Subcutaneous adipose tissue (tissue), 4 donors: ENCODE data around the gene CLPX. TPM values are rescaled to one million over a fixed set of nuclear protein-coding genes. Genes with fewer than 3 reads are reported as not detected.

Experiments used
- total RNA-seq, 4 donors: library from RNA; depleted of rRNA; stranded (reverse); fragments of >200 nt; gene quantifications; one replicate each; pipeline ENCODE4 v1.1.0, GENCODE V29; 2016
- TF ChIP-seq, protein P1 (sequence below): fragments of 450-650 bp; IDR thresholded peaks from one replicate; pipeline ENCODE4 v1.5.1; 2016; ENCODE audit warnings: low read depth, mild to moderate bottlenecking, control low read depth, antibody characterized with exemption, moderate library complexity

The CLPX gene
- total RNA-seq, 4 donors from 2014 or later, result 49.6 to 79.5 (median 71.9) TPM

DNA sequence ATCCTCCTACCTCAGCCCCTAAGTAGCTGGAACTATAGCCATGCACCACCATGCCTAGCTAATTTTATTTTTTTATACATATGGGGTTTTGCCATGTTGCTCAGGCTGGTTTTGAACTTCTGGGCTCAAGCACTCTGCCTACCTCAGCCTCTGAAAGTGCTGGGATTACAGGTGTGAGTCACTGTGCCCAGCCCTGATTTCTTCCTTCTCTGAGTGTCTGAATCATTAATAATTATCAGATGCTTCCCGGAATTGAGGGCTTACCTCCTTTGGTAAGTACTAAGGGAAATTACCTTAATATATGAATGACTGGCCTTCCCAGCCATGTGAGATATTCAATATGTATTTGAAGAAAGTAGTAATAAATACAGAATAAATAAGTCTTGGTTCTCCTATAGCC is 7.2 kb downstream of the CLPX start:
- TF ChIP-seq, protein P1, sequence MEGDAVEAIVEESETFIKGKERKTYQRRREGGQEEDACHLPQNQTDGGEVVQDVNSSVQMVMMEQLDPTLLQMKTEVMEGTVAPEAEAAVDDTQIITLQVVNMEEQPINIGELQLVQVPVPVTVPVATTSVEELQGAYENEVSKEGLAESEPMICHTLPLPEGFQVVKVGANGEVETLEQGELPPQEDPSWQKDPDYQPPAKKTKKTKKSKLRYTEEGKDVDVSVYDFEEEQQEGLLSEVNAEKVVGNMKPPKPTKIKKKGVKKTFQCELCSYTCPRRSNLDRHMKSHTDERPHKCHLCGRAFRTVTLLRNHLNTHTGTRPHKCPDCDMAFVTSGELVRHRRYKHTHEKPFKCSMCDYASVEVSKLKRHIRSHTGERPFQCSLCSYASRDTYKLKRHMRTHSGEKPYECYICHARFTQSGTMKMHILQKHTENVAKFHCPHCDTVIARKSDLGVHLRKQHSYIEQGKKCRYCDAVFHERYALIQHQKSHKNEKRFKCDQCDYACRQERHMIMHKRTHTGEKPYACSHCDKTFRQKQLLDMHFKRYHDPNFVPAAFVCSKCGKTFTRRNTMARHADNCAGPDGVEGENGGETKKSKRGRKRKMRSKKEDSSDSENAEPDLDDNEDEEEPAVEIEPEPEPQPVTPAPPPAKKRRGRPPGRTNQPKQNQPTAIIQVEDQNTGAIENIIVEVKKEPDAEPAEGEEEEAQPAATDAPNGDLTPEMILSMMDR, result no peak

DNA sequence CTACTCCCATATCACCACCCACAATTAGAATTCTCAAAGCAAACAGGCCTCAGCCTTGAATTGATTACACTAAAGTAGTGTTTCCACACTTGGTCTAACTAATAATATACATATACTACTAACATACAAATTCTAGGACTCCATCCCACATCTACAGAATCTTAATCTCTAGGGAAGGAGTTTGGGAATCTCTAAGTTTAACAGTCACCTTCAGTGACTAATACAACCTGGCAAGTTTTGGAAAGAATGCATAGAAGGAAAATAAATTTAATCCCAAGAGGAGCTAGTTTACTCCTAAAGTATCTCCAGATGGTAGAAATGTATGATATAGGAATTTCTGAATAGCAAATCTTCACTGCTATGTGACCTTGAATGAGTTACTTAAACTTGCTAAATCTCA is 9.1 kb downstream of the CLPX start:
- TF ChIP-seq, protein P1, result no peak

DNA sequence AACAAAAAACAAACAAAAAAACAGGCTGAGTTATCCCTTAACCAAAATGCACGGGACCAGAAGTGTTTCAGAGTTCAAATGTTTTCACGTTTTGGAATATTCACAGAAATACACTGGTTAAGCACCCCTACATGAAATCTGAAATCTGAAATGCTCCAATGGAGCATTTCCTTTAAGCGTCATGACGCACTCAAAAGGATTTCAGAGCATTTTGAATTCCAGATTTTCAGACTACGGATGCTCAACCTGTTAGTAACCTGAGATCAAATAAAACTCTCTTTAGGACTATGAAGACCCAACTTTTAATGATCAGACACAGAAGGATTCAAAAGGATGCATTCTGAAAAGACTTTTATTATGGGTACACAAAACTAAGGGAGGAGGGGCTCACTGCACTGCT is 9.6 kb downstream of the CLPX start:
- TF ChIP-seq, protein P1, result no peak

DNA sequence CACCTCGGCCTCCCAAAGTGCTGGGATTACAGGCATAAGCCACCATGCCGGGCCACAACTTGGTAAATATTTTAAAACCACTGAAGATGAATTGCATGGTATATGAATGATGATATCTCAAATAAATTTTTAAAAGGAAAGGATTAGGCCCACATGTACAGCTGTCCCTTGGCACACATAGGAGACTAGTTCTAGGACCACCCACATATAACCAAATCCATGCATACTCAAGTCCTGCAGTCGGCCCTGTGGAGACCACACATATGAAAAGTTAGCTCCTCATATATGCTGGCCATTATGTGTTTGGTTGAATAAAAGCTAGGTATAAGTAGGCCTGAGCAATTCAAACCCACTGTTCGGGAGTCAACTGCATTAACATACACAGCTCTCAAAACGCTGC is 10.6 kb downstream of the CLPX start:
- TF ChIP-seq, protein P1, result no peak

DNA sequence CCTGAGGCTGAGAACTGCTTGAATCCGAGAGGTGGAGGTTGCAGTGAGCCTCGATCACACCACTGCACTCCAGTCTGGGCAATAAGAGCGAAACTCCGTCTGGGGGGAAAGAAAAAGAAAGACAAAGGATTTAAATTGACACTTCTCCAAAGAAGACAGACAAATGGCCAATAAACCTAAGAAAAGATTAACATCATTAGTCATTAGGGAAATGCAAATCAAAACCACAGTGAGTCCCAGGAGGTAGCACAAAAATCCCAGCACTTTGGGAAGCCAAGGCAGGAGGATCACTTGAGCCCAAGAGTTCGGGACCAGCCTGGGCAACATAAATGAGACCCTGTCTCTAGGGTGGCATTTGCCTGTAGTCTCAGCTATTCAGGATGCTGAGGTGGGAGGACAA is 12.6 kb downstream of the CLPX start:
- TF ChIP-seq, protein P1, result no peak

DNA sequence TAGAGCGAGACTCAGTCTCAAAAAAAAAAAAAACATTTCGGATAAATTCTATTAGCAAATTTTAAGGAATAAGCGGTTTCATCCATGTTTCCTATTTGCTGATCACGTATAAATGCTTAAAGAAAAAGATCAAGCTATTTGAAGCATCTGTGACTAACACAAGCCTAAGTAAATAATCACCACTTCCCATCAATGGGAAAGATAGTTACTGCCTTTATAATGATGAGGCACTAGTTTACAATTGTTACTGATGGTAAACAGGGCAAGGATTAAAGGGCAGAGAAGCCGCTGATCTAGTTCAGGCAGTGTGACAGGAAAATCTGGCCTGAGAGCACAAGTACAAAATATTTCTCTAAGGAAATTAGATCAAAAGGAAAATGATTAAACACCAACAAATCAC is 13.7 kb downstream of the CLPX start:
- TF ChIP-seq, protein P1, result no peak

DNA sequence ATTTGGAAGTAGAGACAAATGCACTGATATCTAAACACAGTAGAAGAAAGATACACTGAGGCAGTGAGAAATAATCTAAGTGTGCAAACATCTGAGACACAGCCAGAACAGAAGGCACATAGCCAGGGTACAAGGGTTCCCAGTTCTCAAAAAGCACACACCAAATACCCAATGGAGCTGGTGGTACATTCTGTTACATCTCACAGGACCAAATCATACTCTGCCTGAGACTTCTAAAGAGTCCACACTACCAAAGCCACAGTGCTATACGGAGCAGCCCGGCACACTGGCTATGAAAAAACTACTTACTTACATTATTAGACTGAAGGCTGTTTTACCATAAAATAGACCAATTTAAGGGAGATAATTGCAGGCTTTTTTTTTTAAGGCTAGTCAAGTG is 19.3 kb downstream of the CLPX start:
- TF ChIP-seq, protein P1, result no peak

DNA sequence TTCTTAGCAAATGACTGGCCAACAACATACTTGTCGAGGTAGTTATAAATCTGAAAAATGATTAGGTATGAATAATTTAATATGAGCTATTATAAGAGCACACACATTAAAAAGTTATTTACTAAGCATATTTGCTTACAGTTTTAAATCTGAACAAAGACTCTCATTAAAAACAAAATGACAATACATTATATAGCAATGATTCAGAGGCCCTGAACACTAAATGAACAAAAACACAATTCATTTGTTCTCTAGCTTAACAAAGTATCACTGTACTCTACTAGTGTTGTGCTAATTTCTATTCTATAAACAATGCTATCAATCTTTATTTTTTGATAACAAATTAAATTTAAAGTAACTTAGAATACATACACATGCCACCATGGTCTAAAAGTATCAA is 21.0 kb downstream of the CLPX start:
- TF ChIP-seq, protein P1, result no peak
